Measurements from ENCODE around the gene CRLF1.

The CRLF1 gene

GRCh38 chr19:18645035-18645511 is 38.5 kb upstream of the CRLF1 start:
- TF ChIP-seq GATA2 (IDR thresholded peaks at IDR 0.05; ENCODE audit: low read depth, low read length) (no peak), GATA3 (IDR thresholded peaks at IDR 0.05; ENCODE audit: low read depth, low read length) (no peak)

- no peak for TF ChIP-seq GATA3 (IDR thresholded peaks at IDR 0.05; ENCODE audit: low read depth, low read length)
- no peak for TF ChIP-seq GATA2 (IDR thresholded peaks at IDR 0.05; ENCODE audit: low read depth, low read length)
Measured at GRCh38 chr19:18644196-18645034, 37.8 kb upstream of the CRLF1 start.

- TF ChIP-seq GATA3 (IDR thresholded peaks at IDR 0.05; ENCODE audit: low read depth, low read length) (no peak), GATA2 (IDR thresholded peaks at IDR 0.05; ENCODE audit: low read depth, low read length) (no peak)
Measured at GRCh38 chr19:18639706-18640243, 33.2 kb upstream of the CRLF1 start.

- TF ChIP-seq GATA3 (IDR thresholded peaks at IDR 0.05; ENCODE audit: low read depth, low read length) (no peak), GATA2 (IDR thresholded peaks at IDR 0.05; ENCODE audit: low read depth, low read length) (no peak)
Measured at GRCh38 chr19:18637673-18638630, 31.4 kb upstream of the CRLF1 start.

GRCh38 chr19:18636969-18637629 is 30.5 kb upstream of the CRLF1 start, which contains the start of gene KLHL26:
KLHL26 (plus strand) TSS chr19:18637028; CDS start chr19:18637055, 27 bp downstream.
- TF ChIP-seq GATA2 (IDR thresholded peaks at IDR 0.05; ENCODE audit: low read depth, low read length) (no peak), GATA3 (IDR thresholded peaks at IDR 0.05; ENCODE audit: low read depth, low read length) (no peak)

GRCh38 chr19:18636183-18636968 is 29.8 kb upstream of the CRLF1 start:
- TF ChIP-seq GATA2 (IDR thresholded peaks at IDR 0.05; ENCODE audit: low read depth, low read length) (no peak), GATA3 (IDR thresholded peaks at IDR 0.05; ENCODE audit: low read depth, low read length) (no peak)

GRCh38 chr19:18635831-18636182 is 29.2 kb upstream of the CRLF1 start:
- no peak for TF ChIP-seq GATA3 (IDR thresholded peaks at IDR 0.05; ENCODE audit: low read depth, low read length)
- TF ChIP-seq GATA2 (IDR thresholded peaks at IDR 0.05; ENCODE audit: low read depth, low read length): no peak

GRCh38 chr19:18634612-18635297 is 28.2 kb upstream of the CRLF1 start:
- TF ChIP-seq GATA2 (IDR thresholded peaks at IDR 0.05; ENCODE audit: low read depth, low read length) (no peak), GATA3 (IDR thresholded peaks at IDR 0.05; ENCODE audit: low read depth, low read length) (no peak)

- TF ChIP-seq GATA2 (IDR thresholded peaks at IDR 0.05; ENCODE audit: low read depth, low read length) (no peak), GATA3 (IDR thresholded peaks at IDR 0.05; ENCODE audit: low read depth, low read length) (no peak)
Measured at GRCh38 chr19:18633321-18633720, 26.7 kb upstream of the CRLF1 start.

- TF ChIP-seq GATA3 (IDR thresholded peaks at IDR 0.05; ENCODE audit: low read depth, low read length) (no peak), GATA2 (IDR thresholded peaks at IDR 0.05; ENCODE audit: low read depth, low read length) (no peak)
Measured at GRCh38 chr19:18629166-18630088, 22.8 kb upstream of the CRLF1 start.

- no peak for TF ChIP-seq GATA3 (IDR thresholded peaks at IDR 0.05; ENCODE audit: low read depth, low read length)
- TF ChIP-seq GATA2 (IDR thresholded peaks at IDR 0.05; ENCODE audit: low read depth, low read length): no peak
Measured at GRCh38 chr19:18626906-18627305, 20.3 kb upstream of the CRLF1 start.

Data from SH-SY5Y (cell line).